Measurements from ENCODE around the gene TRNAU1AP.
"Not testable (repeated sequence)": the region's sequence is repeated elsewhere in the genome, so short reads cannot be mapped to it uniquely, and the experiment has no call there.

The TRNAU1AP gene

GRCh38 chr1:28521502-28522164, 31.3 kb upstream of the TRNAU1AP start:
- no peak for DNase-seq (ENCODE audit: low spot score)

GRCh38 chr1:28522537-28522936, 30.3 kb upstream of the TRNAU1AP start:
- not testable (repeated sequence) for DNase-seq (ENCODE audit: low spot score)

GRCh38 chr1:28525002-28525642, 27.8 kb upstream of the TRNAU1AP start:
- DNase-seq (ENCODE audit: low spot score), result not testable (repeated sequence)

- DNase-seq (ENCODE audit: low spot score), result no peak
Observed at GRCh38 chr1:28526886-28527285, 26.0 kb upstream of the TRNAU1AP start.

GRCh38 chr1:28530456-28530855, 22.4 kb upstream of the TRNAU1AP start:
- DNase-seq (ENCODE audit: low spot score), result no peak

GRCh38 chr1:28534671-28535070, 18.2 kb upstream of the TRNAU1AP start:
- DNase-seq (ENCODE audit: low spot score), result no peak

GRCh38 chr1:28535180-28535579, 17.7 kb upstream of the TRNAU1AP start:
- no peak for DNase-seq (ENCODE audit: low spot score)

GRCh38 chr1:28537457-28538199, 15.3 kb upstream of the TRNAU1AP start:
- no peak for DNase-seq (ENCODE audit: low spot score)

GRCh38 chr1:28538286-28538685, 14.6 kb upstream of the TRNAU1AP start:
- no peak for DNase-seq (ENCODE audit: low spot score)

GRCh38 chr1:28540651-28541050, 12.2 kb upstream of the TRNAU1AP start:
- DNase-seq (ENCODE audit: low spot score), result no peak

GRCh38 chr1:28541414-28542015, 11.4 kb upstream of the TRNAU1AP start:
- DNase-seq (ENCODE audit: low spot score), result not testable (repeated sequence)

- DNase-seq (ENCODE audit: low spot score), result no peak
Observed at GRCh38 chr1:28545246-28545628, 7.6 kb upstream of the TRNAU1AP start.

- DNase-seq (ENCODE audit: low spot score), result no peak
Observed at GRCh38 chr1:28548318-28548717, 4.6 kb upstream of the TRNAU1AP start.

- DNase-seq (ENCODE audit: low spot score), result no peak
Observed at GRCh38 chr1:28551381-28551780, 1.5 kb upstream of the TRNAU1AP start.

- no peak for DNase-seq (ENCODE audit: low spot score)
Observed at GRCh38 chr1:28560886-28561285, 8.0 kb downstream of the TRNAU1AP start.

- no peak for DNase-seq (ENCODE audit: low spot score)
Observed at GRCh38 chr1:28564310-28564709, 11.4 kb downstream of the TRNAU1AP start.

- no peak for DNase-seq (ENCODE audit: low spot score)
Observed at GRCh38 chr1:28565040-28565439, 12.2 kb downstream of the TRNAU1AP start.

GRCh38 chr1:28565726-28566125, 12.8 kb downstream of the TRNAU1AP start:
- no peak for DNase-seq (ENCODE audit: low spot score)

GRCh38 chr1:28566931-28567330, 14.0 kb downstream of the TRNAU1AP start:
- no peak for DNase-seq (ENCODE audit: low spot score)

GRCh38 chr1:28571911-28572310, 19.0 kb downstream of the TRNAU1AP start:
- no peak for DNase-seq (ENCODE audit: low spot score)

GRCh38 chr1:28572891-28573290, 20.0 kb downstream of the TRNAU1AP start:
- not testable (repeated sequence) for DNase-seq (ENCODE audit: low spot score)

- DNase-seq (ENCODE audit: low spot score), result no peak
Observed at GRCh38 chr1:28573564-28573963, 20.7 kb downstream of the TRNAU1AP start.
